ENCODE results near the gene ZNF254. TPM values are rescaled to one million over a fixed set of nuclear protein-coding genes. Genes with fewer than 3 reads are reported as not detected.

Gene ZNF254
- polyA plus RNA-seq (2011; rRNA removed) (10.0 and 12.1 TPM in 2 replicates), polyA plus RNA-seq (2017; fragmentation: RNase III; extraction: RNeasy Plus Mini Kit Qiagen cat#74134 plus additional on column Dnase treatment) (7.6 to 10.6 TPM (median 7.8 TPM) in 3 replicates), polyA minus RNA-seq (2011; rRNA and poly(A)+ RNA removed) (15.1 and 15.7 TPM in 2 replicates)
- polyA plus RNA-seq (2012; cell fraction: cytosol; rRNA removed) = 4.2 and 4.7 TPM in 2 replicates
- 2.4 and 3.9 TPM in 2 replicates for polyA plus RNA-seq (2012; cell fraction: nucleus; rRNA removed)

DNA sequence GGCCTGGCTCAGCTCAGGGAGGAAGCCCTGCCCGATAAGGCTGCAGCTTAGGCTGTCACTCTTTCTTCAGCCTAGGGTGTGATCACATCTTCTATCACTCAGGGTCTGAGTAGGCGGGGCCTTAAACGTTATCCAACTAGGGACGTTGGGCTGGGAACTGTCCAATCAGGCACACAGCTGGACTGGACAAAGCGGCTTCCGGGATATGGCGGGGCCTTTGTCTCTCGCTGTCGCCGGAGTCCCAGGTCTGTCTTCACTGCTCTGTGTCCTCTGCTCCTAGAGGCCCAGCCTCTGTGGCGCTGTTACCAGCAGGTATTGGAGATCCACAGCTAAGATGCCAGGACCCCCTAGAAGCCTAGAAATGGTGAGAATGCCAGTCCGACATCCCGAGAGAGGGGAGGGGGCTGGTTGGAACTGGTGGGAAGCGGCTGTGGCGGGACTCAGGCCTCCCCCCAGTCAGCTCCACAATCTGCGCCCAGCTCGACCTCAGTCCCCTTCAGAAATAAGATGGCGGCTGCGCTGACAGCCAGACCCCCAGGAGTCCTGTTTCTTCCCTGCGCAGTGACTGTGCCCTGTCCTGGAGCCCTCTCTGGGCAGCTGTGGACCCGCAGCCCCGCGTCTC lies at the start of gene ZNF254:
Gene ZNF254, plus strand, starts transcription at position 214 of the 622 bp plus-strand sequence. Its CDS starts 121 bp downstream, at position 335.
- no peak for TF ChIP-seq ZC3H11A (IDR thresholded peaks at IDR 0.05)
- TF ChIP-seq BHLHE40 (IDR thresholded peaks at IDR 0.05; ENCODE audit: low read depth, low read length) = no peak
- no peak for TF ChIP-seq SREBF2 (IDR thresholded peaks at IDR 0.05)
- TF ChIP-seq KDM5A (IDR thresholded peaks at IDR 0.05) = 0 out of 2 replicates have a peak, but pooled peaks have one; percentile 46
- 0 out of 2 replicates have a peak, but pooled peaks have one; percentile 50 for TF ChIP-seq RFX5 (IDR thresholded peaks at IDR 0.05)
- TF ChIP-seq PHF8 (IDR thresholded peaks at IDR 0.05; ENCODE audit: borderline replicate concordance, low read depth) = peak; percentile 93
- peak; percentile 81 for TF ChIP-seq POLR2A (IDR thresholded peaks at IDR 0.05; ENCODE audit: low read length)
- TF ChIP-seq HOXB5 (CRISPR knock-in tag; IDR thresholded peaks at IDR 0.05) = 0 out of 2 replicates have a peak, but pooled peaks have one; percentile 37
- TF ChIP-seq, protein P1, sequence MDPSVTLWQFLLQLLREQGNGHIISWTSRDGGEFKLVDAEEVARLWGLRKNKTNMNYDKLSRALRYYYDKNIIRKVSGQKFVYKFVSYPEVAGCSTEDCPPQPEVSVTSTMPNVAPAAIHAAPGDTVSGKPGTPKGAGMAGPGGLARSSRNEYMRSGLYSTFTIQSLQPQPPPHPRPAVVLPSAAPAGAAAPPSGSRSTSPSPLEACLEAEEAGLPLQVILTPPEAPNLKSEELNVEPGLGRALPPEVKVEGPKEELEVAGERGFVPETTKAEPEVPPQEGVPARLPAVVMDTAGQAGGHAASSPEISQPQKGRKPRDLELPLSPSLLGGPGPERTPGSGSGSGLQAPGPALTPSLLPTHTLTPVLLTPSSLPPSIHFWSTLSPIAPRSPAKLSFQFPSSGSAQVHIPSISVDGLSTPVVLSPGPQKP (IDR thresholded peaks at IDR 0.05; ENCODE audit: low read depth, low read length) = no peak
- TF ChIP-seq, protein P2, sequence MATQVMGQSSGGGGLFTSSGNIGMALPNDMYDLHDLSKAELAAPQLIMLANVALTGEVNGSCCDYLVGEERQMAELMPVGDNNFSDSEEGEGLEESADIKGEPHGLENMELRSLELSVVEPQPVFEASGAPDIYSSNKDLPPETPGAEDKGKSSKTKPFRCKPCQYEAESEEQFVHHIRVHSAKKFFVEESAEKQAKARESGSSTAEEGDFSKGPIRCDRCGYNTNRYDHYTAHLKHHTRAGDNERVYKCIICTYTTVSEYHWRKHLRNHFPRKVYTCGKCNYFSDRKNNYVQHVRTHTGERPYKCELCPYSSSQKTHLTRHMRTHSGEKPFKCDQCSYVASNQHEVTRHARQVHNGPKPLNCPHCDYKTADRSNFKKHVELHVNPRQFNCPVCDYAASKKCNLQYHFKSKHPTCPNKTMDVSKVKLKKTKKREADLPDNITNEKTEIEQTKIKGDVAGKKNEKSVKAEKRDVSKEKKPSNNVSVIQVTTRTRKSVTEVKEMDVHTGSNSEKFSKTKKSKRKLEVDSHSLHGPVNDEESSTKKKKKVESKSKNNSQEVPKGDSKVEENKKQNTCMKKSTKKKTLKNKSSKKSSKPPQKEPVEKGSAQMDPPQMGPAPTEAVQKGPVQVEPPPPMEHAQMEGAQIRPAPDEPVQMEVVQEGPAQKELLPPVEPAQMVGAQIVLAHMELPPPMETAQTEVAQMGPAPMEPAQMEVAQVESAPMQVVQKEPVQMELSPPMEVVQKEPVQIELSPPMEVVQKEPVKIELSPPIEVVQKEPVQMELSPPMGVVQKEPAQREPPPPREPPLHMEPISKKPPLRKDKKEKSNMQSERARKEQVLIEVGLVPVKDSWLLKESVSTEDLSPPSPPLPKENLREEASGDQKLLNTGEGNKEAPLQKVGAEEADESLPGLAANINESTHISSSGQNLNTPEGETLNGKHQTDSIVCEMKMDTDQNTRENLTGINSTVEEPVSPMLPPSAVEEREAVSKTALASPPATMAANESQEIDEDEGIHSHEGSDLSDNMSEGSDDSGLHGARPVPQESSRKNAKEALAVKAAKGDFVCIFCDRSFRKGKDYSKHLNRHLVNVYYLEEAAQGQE (IDR thresholded peaks at IDR 0.05) = peak; percentile 32; the same call in 1 of the 2 replicates
- TF ChIP-seq, protein P3, sequence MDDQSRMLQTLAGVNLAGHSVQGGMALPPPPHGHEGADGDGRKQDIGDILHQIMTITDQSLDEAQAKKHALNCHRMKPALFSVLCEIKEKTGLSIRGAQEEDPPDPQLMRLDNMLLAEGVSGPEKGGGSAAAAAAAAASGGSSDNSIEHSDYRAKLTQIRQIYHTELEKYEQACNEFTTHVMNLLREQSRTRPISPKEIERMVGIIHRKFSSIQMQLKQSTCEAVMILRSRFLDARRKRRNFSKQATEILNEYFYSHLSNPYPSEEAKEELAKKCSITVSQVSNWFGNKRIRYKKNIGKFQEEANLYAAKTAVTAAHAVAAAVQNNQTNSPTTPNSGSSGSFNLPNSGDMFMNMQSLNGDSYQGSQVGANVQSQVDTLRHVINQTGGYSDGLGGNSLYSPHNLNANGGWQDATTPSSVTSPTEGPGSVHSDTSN (IDR thresholded peaks at IDR 0.05) = peak; percentile 34; the same call in 1 of the 2 replicates
- TF ChIP-seq, protein P4, sequence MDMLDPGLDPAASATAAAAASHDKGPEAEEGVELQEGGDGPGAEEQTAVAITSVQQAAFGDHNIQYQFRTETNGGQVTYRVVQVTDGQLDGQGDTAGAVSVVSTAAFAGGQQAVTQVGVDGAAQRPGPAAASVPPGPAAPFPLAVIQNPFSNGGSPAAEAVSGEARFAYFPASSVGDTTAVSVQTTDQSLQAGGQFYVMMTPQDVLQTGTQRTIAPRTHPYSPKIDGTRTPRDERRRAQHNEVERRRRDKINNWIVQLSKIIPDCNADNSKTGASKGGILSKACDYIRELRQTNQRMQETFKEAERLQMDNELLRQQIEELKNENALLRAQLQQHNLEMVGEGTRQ (IDR thresholded peaks at IDR 0.05) = no peak
- TF ChIP-seq, protein P5, sequence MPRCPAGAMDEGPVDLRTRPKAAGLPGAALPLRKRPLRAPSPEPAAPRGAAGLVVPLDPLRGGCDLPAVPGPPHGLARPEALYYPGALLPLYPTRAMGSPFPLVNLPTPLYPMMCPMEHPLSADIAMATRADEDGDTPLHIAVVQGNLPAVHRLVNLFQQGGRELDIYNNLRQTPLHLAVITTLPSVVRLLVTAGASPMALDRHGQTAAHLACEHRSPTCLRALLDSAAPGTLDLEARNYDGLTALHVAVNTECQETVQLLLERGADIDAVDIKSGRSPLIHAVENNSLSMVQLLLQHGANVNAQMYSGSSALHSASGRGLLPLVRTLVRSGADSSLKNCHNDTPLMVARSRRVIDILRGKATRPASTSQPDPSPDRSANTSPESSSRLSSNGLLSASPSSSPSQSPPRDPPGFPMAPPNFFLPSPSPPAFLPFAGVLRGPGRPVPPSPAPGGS (IDR thresholded peaks at IDR 0.05) = 0 out of 3 replicates have a peak, but pooled peaks have one; percentile 61
- TF ChIP-seq CBX8 (IDR thresholded peaks at IDR 0.05) = no peak
- TF ChIP-seq JUN (IDR thresholded peaks at IDR 0.05) = peak; percentile 47 to 86; a peak in 3 of 5 replicates
- no peak for TF ChIP-seq FOSB (CRISPR knock-in tag; IDR thresholded peaks at IDR 0.05)
- DNase-seq (ENCODE audit: low read depth in 1 of 2, low spot score in 1 of 2) (peak; percentile 96 to 98), ATAC-seq (peak; percentile 100), FAIRE-seq (peak; percentile 88)
- H3K9me3 ChIP-seq = peaks cover 18% of the 10 kb centered on the region
- CTCF ChIA-PET = interaction anchor here (0.6 to 1.9 kb wide), 3 partner anchors 11 to 695 kb away, joined by 3 to 10 read pairs (median 3); no protein-coding TSS in a partner anchor
- under 1% methylated on average over 23 of the region's 23 CpGs for WGBS (ENCODE audit: missing lambda C conversion rate)
- H3K4me2 ChIP-seq = peak within 1 kb of the TSS; percentile 65
- peak within 1 kb of the TSS; percentile 70 for H3K4me3 ChIP-seq
- H3K27ac ChIP-seq = peak within 1 kb of the TSS; percentile 79 to 92
- POLR2A ChIA-PET = interaction anchor here (0.6 to 3.0 kb wide), 7 partner anchors 12 to 400 kb away, joined by 3 to 37 read pairs (median 4); partner anchors contain the start of genes ZNF675 and ZNF726
- H3K4me1 ChIP-seq = no peaks in the 10 kb centered on the region
